ENCODE data around the gene RIT2.

RIT2 gene

GRCh38 chr18:43081396-43081795, 34.1 kb downstream of the RIT2 start:
- no peak for DNase-seq (ENCODE audit: low read depth in 2 of 2)

GRCh38 chr18:43080671-43081070, 34.8 kb downstream of the RIT2 start:
- no peak for DNase-seq (ENCODE audit: low read depth in 2 of 2)

- no peak for DNase-seq (ENCODE audit: low read depth in 2 of 2)
Measured at GRCh38 chr18:43079422-43079821, 36.1 kb downstream of the RIT2 start.

GRCh38 chr18:43078478-43079092, 36.9 kb downstream of the RIT2 start:
- no peak for DNase-seq (ENCODE audit: low read depth in 2 of 2)

GRCh38 chr18:43077510-43078308, 37.8 kb downstream of the RIT2 start:
- DNase-seq (ENCODE audit: low read depth in 2 of 2): no peak

GRCh38 chr18:43073771-43074170, 41.7 kb downstream of the RIT2 start:
- no peak for DNase-seq (ENCODE audit: low read depth in 2 of 2)

- no peak for DNase-seq (ENCODE audit: low read depth in 2 of 2)
Measured at GRCh38 chr18:43068781-43069180, 46.7 kb downstream of the RIT2 start.

GRCh38 chr18:43067570-43067969, 47.9 kb downstream of the RIT2 start:
- DNase-seq (ENCODE audit: low read depth in 2 of 2): no peak

- no peak for DNase-seq (ENCODE audit: low read depth in 2 of 2)
Measured at GRCh38 chr18:43061816-43062215, 53.7 kb downstream of the RIT2 start.

- no peak for DNase-seq (ENCODE audit: low read depth in 2 of 2)
Measured at GRCh38 chr18:43061318-43061717, 54.2 kb downstream of the RIT2 start.

- no peak for DNase-seq (ENCODE audit: low read depth in 2 of 2)
Measured at GRCh38 chr18:43060020-43060419, 55.5 kb downstream of the RIT2 start.

GRCh38 chr18:43054815-43055519, 60.5 kb downstream of the RIT2 start:
- no peak for DNase-seq (ENCODE audit: low read depth in 2 of 2)

GRCh38 chr18:43049021-43049420, 66.5 kb downstream of the RIT2 start:
- DNase-seq (ENCODE audit: low read depth in 2 of 2): no peak

- no peak for DNase-seq (ENCODE audit: low read depth in 2 of 2)
Measured at GRCh38 chr18:43046322-43046721, 69.2 kb downstream of the RIT2 start.

- no peak for DNase-seq (ENCODE audit: low read depth in 2 of 2)
Measured at GRCh38 chr18:43043626-43044025, 71.9 kb downstream of the RIT2 start.

- no peak for DNase-seq (ENCODE audit: low read depth in 2 of 2)
Measured at GRCh38 chr18:43040281-43040680, 75.2 kb downstream of the RIT2 start.

- no peak for DNase-seq (ENCODE audit: low read depth in 2 of 2)
Measured at GRCh38 chr18:43034683-43035500, 80.6 kb downstream of the RIT2 start.

GRCh38 chr18:43031169-43031568, 84.3 kb downstream of the RIT2 start:
- no peak for DNase-seq (ENCODE audit: low read depth in 2 of 2)

- DNase-seq (ENCODE audit: low read depth in 2 of 2): no peak
Measured at GRCh38 chr18:43029414-43029813, 86.1 kb downstream of the RIT2 start.

- no peak for DNase-seq (ENCODE audit: low read depth in 2 of 2)
Measured at GRCh38 chr18:43022874-43023273, 92.6 kb downstream of the RIT2 start.

GRCh38 chr18:43017622-43018021, 97.9 kb downstream of the RIT2 start:
- no peak for DNase-seq (ENCODE audit: low read depth in 2 of 2)

GRCh38 chr18:43013486-43013885, 102.0 kb downstream of the RIT2 start:
- DNase-seq (ENCODE audit: low read depth in 2 of 2): no peak

Data from activated CD8-positive, alpha-beta memory T cell treated with anti-CD3 and anti-CD28 coated beads for 4 hours (primary cell).